ENCODE data around the gene RAF1.

RAF1 gene

DNA sequence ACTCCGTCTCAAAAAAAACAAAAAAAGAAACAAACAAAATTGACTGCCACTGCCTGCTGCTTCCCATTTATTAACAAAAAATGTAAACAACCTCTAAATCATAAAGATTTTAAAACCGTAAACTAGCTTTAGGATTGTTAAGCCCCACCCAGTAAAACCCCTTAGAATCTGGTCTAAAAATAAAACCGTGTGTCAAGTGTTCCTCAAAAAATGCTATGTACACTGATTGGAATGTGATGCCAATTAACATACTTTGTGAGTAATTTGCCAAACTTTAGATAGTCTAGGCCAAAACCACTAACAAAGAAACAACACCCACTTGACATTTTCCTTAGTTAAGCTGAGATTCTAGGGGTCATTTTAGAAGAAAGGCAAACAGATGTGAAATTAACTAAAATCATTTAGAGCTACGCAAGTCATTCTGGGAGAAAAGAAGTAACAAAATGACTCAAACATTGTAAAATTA is 5.3 kb downstream of the RAF1 start:
- no peak for TF ChIP-seq CTCF (IDR thresholded peaks at IDR 0.05)

DNA sequence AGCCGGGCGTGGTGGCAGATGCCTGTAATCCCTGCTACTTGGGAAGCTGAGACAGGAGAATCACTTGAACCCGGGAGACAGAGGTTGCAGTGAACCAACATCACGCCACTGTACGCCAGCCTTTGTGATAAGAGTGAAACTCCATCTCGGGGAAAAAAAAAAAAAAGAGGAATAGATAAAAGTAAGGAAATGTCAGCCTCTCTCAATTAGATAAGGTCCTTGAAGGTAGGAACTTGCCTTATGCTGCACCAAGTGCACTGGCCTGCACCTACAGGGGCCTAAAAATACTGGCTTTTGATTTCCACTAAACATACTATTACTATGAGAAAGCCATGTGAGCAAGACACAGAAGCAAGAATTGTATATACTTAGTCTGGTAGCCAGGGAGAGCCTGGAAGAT is 7.1 kb downstream of the RAF1 start:
- no peak for TF ChIP-seq CTCF (IDR thresholded peaks at IDR 0.05)

DNA sequence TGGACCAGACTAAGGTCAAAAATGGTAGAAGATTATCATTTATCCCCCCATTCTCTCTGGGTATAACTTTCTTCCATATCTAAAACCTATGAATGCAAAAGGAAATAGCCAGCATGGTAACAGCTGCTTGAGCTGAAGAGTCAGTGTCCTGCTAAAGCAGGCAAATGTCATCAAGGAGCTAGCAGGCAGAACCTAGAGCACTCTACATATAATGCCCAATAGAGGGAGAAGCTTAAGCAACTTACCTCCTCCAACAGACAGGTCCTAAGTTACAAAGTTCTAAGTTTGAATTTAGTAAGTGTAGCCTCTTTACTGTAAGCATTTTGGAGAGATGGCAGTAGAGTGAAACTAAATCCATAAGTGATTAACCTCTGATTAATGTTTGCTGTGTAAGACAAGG is 7.7 kb downstream of the RAF1 start:
- TF ChIP-seq CTCF (IDR thresholded peaks at IDR 0.05), result no peak

DNA sequence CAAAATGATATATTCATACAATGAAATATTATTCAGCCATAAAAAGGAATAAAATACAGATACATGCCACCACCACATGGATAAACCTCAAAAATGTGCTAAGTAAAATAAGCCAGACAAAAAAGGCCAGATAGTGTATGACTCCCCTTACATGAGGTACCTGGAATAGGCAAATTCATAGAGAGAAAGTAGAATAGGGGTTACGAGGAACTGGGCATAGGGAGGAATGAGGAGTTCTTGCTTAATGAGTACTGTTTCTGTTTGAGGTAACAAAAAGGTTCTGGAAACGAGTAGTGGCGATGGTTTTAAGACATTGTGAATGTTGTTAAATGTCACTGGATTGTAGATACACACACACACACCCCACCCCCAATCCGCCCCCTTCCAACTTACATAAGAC is 8.2 kb downstream of the RAF1 start:
- TF ChIP-seq CTCF (IDR thresholded peaks at IDR 0.05), result no peak

DNA sequence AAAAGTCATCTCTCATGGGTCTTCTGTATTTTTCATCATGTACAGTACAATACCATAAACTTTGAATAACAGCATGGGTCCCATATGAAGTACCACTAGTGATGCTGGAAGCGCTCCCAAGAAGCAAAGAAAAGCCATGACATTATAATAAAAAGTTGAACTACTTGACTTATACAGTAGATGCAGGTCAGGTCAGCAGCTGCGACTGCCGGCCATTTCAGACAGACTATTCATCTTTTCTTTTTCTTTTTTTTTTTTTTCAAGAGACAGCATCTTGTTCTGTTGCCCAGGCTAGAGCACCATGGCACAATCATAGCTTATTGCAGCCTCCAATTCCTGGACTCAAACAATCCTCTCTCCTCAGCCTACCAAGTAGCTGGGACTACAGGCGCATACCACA is 10.2 kb downstream of the RAF1 start:
- TF ChIP-seq CTCF (IDR thresholded peaks at IDR 0.05), result no peak

- TF ChIP-seq CTCF (IDR thresholded peaks at IDR 0.05), result no peak
Measured at GRCh38 chr3:12648384-12648959, 15.4 kb downstream of the RAF1 start.

- TF ChIP-seq CTCF (IDR thresholded peaks at IDR 0.05), result no peak
Measured at GRCh38 chr3:12644331-12644937, 19.5 kb downstream of the RAF1 start.

DNA sequence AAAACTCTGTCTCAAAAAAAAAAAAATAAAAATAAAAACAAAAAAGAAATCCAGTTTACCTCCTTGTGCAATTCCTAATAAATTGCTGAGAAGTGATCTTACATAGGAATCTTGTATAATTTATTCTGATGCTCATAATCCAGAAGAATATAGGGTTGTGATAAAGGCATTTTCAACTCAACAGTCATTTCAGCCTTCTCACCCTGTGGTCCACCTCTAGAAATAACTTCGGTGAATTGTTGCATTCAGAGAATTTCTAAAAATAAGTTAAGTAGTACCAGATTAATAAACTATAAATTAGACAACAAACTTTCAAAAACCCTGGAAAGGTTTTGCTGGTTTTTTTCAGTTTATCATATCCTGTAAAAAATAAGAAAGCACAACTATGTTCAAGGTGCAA is 20.2 kb downstream of the RAF1 start:
- no peak for TF ChIP-seq CTCF (IDR thresholded peaks at IDR 0.05)

Data from LNCAP (cell line).